Keratinocyte (primary cell): ENCODE results near the gene CENPP.

Source experiments
- EZH2 ChIP-seq: IDR thresholded peaks from one replicate; pipeline ENCODE4 v1.6.1; 2012; ENCODE audit warnings: inconsistent platforms, mild to moderate bottlenecking, low read length, moderate library complexity
- TF ChIP-seq, protein P1 (sequence below), 3 experiments: IDR thresholded peaks in 1 of 3; conservative IDR thresholded peaks in 1 of 3; optimal IDR thresholded peaks in 1 of 3; 2 replicates in 2 of 3; 3 replicates in 1 of 3; pipeline versions ENCODE3 to v1.5.1; 2011; ENCODE audit warnings: low read length in 3 of 3, mild to moderate bottlenecking in 3 of 3, moderate library complexity in 2 of 3, control low read depth in 1 of 3, inconsistent platforms in 1 of 3; ENCODE audit not compliant: insufficient read depth in 2 of 3; ENCODE audit errors: extremely low read depth in 1 of 3

- TF ChIP-seq, protein P1, sequence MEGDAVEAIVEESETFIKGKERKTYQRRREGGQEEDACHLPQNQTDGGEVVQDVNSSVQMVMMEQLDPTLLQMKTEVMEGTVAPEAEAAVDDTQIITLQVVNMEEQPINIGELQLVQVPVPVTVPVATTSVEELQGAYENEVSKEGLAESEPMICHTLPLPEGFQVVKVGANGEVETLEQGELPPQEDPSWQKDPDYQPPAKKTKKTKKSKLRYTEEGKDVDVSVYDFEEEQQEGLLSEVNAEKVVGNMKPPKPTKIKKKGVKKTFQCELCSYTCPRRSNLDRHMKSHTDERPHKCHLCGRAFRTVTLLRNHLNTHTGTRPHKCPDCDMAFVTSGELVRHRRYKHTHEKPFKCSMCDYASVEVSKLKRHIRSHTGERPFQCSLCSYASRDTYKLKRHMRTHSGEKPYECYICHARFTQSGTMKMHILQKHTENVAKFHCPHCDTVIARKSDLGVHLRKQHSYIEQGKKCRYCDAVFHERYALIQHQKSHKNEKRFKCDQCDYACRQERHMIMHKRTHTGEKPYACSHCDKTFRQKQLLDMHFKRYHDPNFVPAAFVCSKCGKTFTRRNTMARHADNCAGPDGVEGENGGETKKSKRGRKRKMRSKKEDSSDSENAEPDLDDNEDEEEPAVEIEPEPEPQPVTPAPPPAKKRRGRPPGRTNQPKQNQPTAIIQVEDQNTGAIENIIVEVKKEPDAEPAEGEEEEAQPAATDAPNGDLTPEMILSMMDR (optimal IDR thresholded peaks at IDR 0.05 in 1 of 3, IDR thresholded peaks at IDR 0.05 in 1 of 3, conservative IDR thresholded peaks at IDR 0.05 in 1 of 3; ENCODE audit: extremely low read depth in 1 of 3, insufficient read depth in 2 of 3, low read length in 3 of 3) = no peak
- TF ChIP-seq EZH2 = no peak
These were observed 197.5 kb downstream of the CENPP start for GRCh38 chr9:92522983-92523970.
